ENCODE measurements around the gene SLC38A10.

SLC38A10 gene

GRCh38 chr17:81295676-81296381 is 722 bp upstream of the SLC38A10 start:
- peak; percentile 44 for DNase-seq

- no peak for DNase-seq
Observed at GRCh38 chr17:81294512-81295030, 536 bp downstream of the SLC38A10 start.

GRCh38 chr17:81292450-81292849 is 2.7 kb downstream of the SLC38A10 start:
- DNase-seq: no peak

- DNase-seq: peak; percentile 58
Observed at GRCh38 chr17:81291662-81292061, 3.4 kb downstream of the SLC38A10 start.

- no peak for DNase-seq
Observed at GRCh38 chr17:81290230-81290629, 4.9 kb downstream of the SLC38A10 start.

- DNase-seq: no peak
Observed at GRCh38 chr17:81289627-81290026, 5.5 kb downstream of the SLC38A10 start.

- DNase-seq: no peak
Observed at GRCh38 chr17:81288715-81289114, 6.4 kb downstream of the SLC38A10 start.

- DNase-seq: no peak
Observed at GRCh38 chr17:81287741-81288430, 7.2 kb downstream of the SLC38A10 start.

- no peak for DNase-seq
Observed at GRCh38 chr17:81287152-81287551, 8.0 kb downstream of the SLC38A10 start.

GRCh38 chr17:81286491-81287145 is 8.5 kb downstream of the SLC38A10 start:
- no peak for DNase-seq

GRCh38 chr17:81285894-81286293 is 9.2 kb downstream of the SLC38A10 start:
- no peak for DNase-seq

- DNase-seq: peak; percentile 32
Observed at GRCh38 chr17:81285179-81285878, 9.8 kb downstream of the SLC38A10 start.

- no peak for DNase-seq
Observed at GRCh38 chr17:81282876-81283275, 12.2 kb downstream of the SLC38A10 start.

GRCh38 chr17:81282141-81282540 is 13.0 kb downstream of the SLC38A10 start:
- DNase-seq: no peak

GRCh38 chr17:81280571-81280970 is 14.5 kb downstream of the SLC38A10 start:
- DNase-seq: no peak

- no peak for DNase-seq
Observed at GRCh38 chr17:81279278-81280275, 15.5 kb downstream of the SLC38A10 start.

- no peak for DNase-seq
Observed at GRCh38 chr17:81278831-81279230, 16.3 kb downstream of the SLC38A10 start.

GRCh38 chr17:81277946-81278693 is 17.0 kb downstream of the SLC38A10 start:
- no peak for DNase-seq

- no peak for DNase-seq
Observed at GRCh38 chr17:81277421-81277820, 17.7 kb downstream of the SLC38A10 start.

GRCh38 chr17:81276781-81277180 is 18.3 kb downstream of the SLC38A10 start:
- no peak for DNase-seq

GRCh38 chr17:81274471-81274855 is 20.6 kb downstream of the SLC38A10 start:
- no peak for DNase-seq

Data from effector CD4-positive, alpha-beta T cell (primary cell).